Superior temporal gyrus (tissue), 1 donor: ENCODE measurements around the gene ASB13.

ENCODE experiments used
- DNase-seq: peaks from one replicate; pipeline ENCODE4 v3.0.0-alpha.2; 2016; ENCODE audit errors: extremely low spot score

ASB13 gene

GRCh38 chr10:5670662-5671375, 4.4 kb upstream of the ASB13 start:
- DNase-seq = no peak

- DNase-seq = no peak
Measured at GRCh38 chr10:5669604-5670003, 3.2 kb upstream of the ASB13 start.

DNA sequence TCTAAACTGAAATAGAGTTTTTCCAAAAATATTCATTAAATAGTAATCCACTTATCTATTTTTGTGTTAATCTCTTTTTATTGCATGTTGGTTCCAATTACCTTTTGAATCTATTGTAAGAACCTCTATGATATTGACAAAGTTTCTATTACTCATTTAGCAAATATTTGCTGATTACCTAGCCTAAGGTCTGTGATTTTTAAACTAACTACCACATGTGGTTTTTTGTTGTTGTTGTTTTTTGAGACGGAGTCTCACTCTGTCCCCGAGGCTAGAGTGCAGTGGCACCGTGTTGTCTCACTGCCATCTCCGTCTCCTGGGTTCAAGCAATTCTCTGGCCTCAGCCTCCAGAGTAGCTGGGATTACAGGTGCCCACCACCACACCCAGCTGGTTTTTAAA, 2.0 kb upstream of the ASB13 start:
- DNase-seq = no peak

GRCh38 chr10:5666841-5667630, 641 bp upstream of the ASB13 start:
- DNase-seq = no peak

GRCh38 chr10:5665373-5666007, 905 bp downstream of the ASB13 start:
- DNase-seq = no peak

DNA sequence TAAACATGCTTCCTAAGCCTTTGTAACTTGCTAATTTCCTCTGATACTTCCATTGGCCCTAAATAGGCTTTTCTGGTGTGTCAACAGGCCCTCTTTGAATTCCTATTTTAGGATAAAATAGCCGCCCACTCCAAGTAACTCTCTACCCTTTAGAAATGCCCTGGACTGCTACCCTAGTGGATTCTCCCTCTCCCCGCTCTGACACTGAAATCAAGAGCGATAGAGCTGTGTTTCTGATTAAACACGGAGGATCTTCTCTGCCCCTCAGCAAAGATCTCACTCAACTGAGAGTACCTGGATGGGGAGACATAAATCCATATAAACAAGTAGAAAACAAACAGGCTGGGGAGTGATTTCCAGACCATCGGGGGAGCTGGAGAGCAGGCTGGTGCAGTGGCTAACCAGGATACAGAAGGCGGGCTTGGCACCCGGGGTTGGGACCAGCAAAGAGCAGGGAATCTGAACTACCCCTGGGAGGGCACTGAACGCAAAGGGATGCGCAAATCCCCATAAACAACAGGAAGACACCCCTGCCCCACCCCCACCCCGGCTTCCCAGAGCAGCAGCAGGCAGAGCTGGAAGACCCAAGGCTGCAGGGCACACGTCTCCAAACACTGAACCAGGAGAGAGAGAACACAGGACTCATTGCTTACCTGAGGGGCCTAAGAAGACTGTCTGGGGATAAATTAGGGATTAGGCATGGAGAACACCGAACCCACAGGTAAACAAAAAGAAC, 2.5 kb downstream of the ASB13 start:
- no peak for DNase-seq

GRCh38 chr10:5662708-5663579, 3.5 kb downstream of the ASB13 start:
- DNase-seq = no peak

DNA sequence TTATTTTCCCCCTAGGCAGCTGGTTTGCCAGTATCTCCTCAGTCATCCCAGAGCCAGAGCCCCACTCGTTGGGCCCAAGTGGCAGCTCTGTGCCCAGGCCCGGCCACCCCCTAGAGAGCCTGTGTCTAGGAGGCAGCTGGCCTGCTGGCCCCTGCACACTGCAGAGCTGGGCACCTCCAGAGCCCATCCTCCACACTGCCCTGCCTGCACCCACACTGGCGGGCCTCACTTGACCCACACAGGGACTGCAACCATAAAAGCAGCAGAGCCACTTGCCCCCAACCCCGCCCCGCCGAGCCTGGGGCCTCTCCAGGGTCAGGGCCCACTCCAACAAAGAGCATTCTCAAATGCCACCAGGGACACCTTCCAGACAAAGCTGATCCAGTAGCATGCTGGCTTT, 5.4 kb downstream of the ASB13 start:
- DNase-seq = no peak

GRCh38 chr10:5659702-5660528, 6.5 kb downstream of the ASB13 start:
- no peak for DNase-seq

DNA sequence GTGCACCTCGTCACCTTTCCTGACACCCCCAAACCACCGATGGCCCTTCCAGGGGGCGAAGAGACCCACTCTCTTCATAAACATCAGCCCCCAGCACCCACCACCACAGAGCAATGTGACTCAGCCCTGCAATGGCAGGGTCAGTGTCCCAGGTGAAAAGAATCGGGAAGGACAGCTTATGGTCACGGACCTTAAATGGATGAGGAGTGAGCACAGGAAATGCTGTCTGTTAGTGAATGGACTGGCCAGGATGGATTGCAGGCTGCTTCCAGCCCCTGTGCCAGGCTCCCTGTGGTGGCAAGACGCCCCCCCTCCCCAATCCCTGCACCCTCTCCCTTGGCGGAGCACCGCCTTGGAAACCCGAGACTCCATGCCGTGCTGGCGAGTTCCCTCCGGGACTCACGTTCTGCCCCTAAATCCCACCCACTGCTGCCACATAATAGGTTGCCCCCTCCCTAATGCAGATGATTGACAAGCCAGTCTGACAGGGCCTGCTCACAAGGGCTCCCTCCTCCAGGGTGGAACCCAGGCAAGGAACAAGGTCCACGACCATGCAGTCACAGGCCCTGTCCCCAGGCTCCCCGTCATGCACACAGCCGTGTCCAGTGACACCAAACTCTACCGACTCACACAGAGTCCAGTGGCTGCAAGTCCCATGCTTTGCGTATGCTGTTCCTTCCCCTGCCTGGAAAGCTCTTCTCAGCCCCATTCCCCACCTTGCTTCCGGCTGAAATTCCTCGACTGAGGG, 7.3 kb downstream of the ASB13 start:
- DNase-seq = no peak

- DNase-seq = no peak
Measured at GRCh38 chr10:5656737-5657579, 9.4 kb downstream of the ASB13 start.

DNA sequence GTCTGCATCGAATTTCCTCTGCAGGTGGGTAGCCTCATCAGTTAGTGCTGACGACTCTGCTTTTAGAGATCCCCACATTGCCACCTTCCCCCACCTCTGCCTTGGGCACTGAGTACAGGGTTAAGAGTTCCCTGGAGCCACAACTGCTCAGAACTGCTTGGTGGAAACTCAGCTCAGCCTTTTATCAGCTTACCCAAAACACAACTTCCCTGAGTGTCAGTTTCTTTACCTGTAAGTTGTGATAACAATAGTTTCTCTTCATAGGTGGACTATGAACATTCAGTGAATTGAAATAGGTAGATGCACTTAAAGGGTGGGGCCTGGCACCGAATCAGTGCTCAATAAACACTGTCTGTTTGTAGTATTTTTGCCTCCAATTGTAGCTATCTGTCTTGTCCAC, 11.3 kb downstream of the ASB13 start:
- DNase-seq = no peak

GRCh38 chr10:5654218-5654755, 12.1 kb downstream of the ASB13 start:
- no peak for DNase-seq

GRCh38 chr10:5652746-5653145, 13.6 kb downstream of the ASB13 start:
- DNase-seq = no peak

- no peak for DNase-seq
Measured at GRCh38 chr10:5651388-5651764, 15.0 kb downstream of the ASB13 start.

DNA sequence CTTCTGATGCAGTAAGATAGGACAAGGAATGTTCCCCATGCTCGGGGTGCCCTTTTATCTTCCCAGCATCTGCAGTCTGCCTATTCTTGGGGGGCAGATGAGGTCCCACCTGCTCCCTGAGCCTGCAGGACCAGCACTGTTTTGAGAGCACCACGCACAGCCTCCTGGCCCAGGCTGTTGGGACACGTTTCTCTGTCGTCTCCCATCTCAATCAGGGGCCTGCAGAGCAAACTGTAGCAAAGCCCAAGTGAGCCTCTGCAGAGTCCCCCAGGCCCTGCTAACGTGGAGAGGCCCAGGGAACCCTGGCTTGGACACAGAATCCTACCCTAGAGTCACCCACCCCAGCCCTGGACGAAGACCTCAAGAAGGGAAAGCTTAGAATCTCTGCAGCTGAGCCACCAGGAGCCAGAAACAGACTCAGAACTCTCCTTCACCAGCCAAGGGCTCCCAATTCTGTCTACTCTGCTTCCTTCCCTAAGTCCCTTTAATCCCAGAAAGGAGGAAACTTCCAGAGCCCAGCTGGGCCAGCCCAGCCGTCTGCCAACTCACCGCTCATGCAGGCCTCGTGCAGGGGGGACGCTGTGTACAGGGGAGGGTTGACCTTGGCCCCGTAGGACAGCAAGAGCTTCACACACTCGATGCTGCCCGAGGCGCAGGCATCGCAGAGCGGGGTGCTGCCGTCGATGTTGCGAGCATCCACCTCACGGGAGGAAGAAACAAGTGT, 15.6 kb downstream of the ASB13 start:
- DNase-seq = no peak

DNA sequence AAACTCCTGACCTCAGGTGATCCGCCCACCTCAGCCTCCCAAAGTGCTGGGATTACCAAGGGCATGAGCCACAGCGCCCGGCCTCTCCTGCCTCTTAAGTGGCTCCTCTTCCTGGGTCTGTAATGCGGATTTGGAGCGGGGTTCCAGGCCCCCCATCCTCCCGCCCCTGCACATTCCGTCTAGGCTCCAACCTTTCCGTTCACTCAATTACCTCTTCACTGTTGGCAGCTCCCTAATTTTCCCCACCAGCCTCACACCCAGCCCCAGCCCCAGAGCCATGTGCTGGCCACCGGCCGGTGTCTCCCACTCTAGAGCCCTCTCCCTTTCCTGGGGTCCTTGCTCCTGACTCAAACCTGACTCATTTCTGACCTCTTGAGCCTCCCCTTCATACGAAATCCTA, 16.6 kb downstream of the ASB13 start:
- no peak for DNase-seq
